ENCODE measurements around the gene ME3. TPM values are rescaled to one million over a fixed set of nuclear protein-coding genes. Genes with fewer than 3 reads are reported as not detected.

Gene ME3
- total RNA-seq, 1 experiment from 2014 or later = 0.30 TPM

- TF ChIP-seq MAX (IDR thresholded peaks at IDR 0.05) (no peak), RAD21 (IDR thresholded peaks at IDR 0.05; ENCODE audit: low read depth) (no peak), SRF (IDR thresholded peaks at IDR 0.05; ENCODE audit: low read depth) (no peak), POLR2AphosphoS5 (IDR thresholded peaks at IDR 0.05; ENCODE audit: low read depth, low read length) (no peak)
These were observed 3.6 kb upstream of the ME3 start (continued) for GRCh38 chr11:86676010-86676409.

- H3K27me3 ChIP-seq (ENCODE audit: insufficient read depth, low read length) = no peaks in the 10 kb centered on the region
- BruUV-seq (replicated peaks) = no TSS peak
- no peak for DNase-seq (ENCODE audit: low read depth, low spot score)
- POLR2A ChIA-PET = no interaction called here
- TF ChIP-seq POLR2A (IDR thresholded peaks at IDR 0.05; ENCODE audit: borderline replicate concordance, extremely low read depth, insufficient read depth, insufficient read length) (no peak), ZFX (IDR thresholded peaks at IDR 0.05) (no peak), POLR2AphosphoS5 (IDR thresholded peaks at IDR 0.05; ENCODE audit: low read depth, low read length) (no peak), SRF (IDR thresholded peaks at IDR 0.05; ENCODE audit: low read depth) (no peak), TCF7L2 (IDR thresholded peaks at IDR 0.05; ENCODE audit: borderline replicate concordance, extremely low read depth, insufficient read depth, insufficient read length) (no peak), MAX (IDR thresholded peaks at IDR 0.05) (no peak), CEBPB (IDR thresholded peaks at IDR 0.05; ENCODE audit: low read depth) (no peak), EZH2 (IDR thresholded peaks at IDR 0.05) (no peak), EZH2phosphoT487 (IDR thresholded peaks at IDR 0.05; ENCODE audit: borderline replicate concordance) (no peak)
- H3K4me2 ChIP-seq (ENCODE audit: low read length) = no peak overlapping the region
- no peak overlapping the region for H2AFZ ChIP-seq (ENCODE audit: low read depth, low read length, poor library complexity, severe bottlenecking)
- peaks cover 0 to 9% of the 10 kb centered on the region in 2 experiments; a peak in 3 of 4 replicates for H3K4me1 ChIP-seq (ENCODE audit: control insufficient read depth in 1 of 2, insufficient read depth in 2 of 2, low read length in 2 of 2)
- H3K9me2 ChIP-seq (ENCODE audit: insufficient read depth) = no peaks in the 10 kb centered on the region
- H3K79me2 ChIP-seq (ENCODE audit: insufficient read depth, low read length) = no peaks in the 10 kb centered on the region
- RAD21 ChIA-PET (ENCODE audit: low non-redundant PET in 1 of 2, low total read pairs in 2 of 2, uncharacterized antibody in 2 of 2, unreplicated experiment in 2 of 2) = no interaction called here
- intact Hi-C loops (cut with micrococcal nuclease) = loop anchor here (5.0 kb wide), 1 partner anchor 127 kb away; the partner anchor contains the start of gene PRSS23
- H3K9ac ChIP-seq (ENCODE audit: low read length) = no peak overlapping the region
- no peaks in the 10 kb centered on the region for H3K36me3 ChIP-seq (ENCODE audit: control insufficient read depth in 1 of 2, insufficient read depth in 2 of 2, low read length in 2 of 2)
- H3K27ac ChIP-seq (ENCODE audit: low read depth, low read length) = no peak overlapping the region
- H3K9me3 ChIP-seq (ENCODE audit: control insufficient read depth in 1 of 2, insufficient read depth in 1 of 2, low read depth in 1 of 2, low read length in 2 of 2) = no peaks in the 10 kb centered on the region
- CTCF ChIA-PET = no interaction called here
- no peak overlapping the region for H3K4me3 ChIP-seq (replicated peaks in 1 of 2; ENCODE audit: low read depth in 1 of 2, low read length in 2 of 2)
- no peaks in the 10 kb centered on the region for H4K20me1 ChIP-seq (ENCODE audit: insufficient read depth)
- ATAC-seq = no peak
These were observed 2.6 kb upstream of the ME3 start for GRCh38 chr11:86675017-86675416.

Data from HCT116 (cell line).